HG03066 (cell line): Measurements from ENCODE around the gene MIDN.
A peak's percentile ranks its signal among the peaks of the same experiment; 100 is the strongest.

ENCODE experiments used
- ATAC-seq: cut with Tn5 transposase; IDR thresholded peaks from one replicate; pipeline ENCODE4 v1.9.1; 2021; ENCODE audit warnings: low read depth; ENCODE audit not compliant: unreplicated experiment

MIDN gene

DNA sequence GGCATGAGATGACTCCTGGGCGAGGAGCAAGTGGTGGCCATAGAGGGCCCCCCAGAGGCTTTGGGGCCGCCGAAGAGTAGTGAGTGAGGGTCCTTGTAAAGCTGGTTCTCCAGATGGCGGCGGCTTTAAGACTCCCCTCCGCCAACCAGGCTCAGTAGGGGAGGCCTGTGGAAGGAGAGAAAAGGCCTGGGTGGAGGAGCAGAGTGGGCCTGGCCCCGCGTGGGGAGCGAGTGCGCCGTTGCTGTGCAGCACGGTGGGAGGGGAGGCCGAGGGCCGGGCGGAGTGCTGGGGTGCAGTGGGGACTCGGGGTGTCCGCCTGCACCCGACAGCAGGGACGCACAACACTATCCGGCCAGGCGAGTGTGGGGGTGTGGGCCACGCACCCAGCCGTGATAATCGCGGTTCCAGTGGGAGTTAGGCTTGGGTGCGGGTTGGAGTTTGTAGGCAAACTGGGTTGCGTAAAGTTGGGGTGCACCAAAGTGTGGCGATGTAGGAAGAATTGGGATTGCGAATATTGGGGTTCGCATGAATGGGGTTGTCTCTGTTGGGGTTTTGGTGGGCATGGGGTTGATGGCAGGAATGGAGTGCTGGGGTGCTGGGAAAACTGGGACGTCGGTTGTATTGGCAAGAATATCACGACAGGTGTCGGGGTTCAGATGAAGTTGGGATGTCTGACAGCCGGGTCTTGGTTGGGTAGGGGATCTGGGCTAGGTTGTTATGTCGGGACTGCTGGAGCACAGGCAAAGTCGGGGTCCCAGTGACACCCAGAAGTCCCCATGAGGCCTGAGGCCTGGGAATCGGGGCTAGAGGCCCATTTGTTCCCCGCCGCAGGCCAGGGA lies 20.1 kb downstream of the MIDN start:
- no peak for ATAC-seq

- ATAC-seq = peak; percentile 39
Measured at GRCh38 chr19:1269065-1269477, 20.7 kb downstream of the MIDN start, which contains the start of gene CIRBP. TSS of gene CIRBP (plus strand) at chr19:1269332. CDS start at chr19:1270934, 1,602 bp downstream.

DNA sequence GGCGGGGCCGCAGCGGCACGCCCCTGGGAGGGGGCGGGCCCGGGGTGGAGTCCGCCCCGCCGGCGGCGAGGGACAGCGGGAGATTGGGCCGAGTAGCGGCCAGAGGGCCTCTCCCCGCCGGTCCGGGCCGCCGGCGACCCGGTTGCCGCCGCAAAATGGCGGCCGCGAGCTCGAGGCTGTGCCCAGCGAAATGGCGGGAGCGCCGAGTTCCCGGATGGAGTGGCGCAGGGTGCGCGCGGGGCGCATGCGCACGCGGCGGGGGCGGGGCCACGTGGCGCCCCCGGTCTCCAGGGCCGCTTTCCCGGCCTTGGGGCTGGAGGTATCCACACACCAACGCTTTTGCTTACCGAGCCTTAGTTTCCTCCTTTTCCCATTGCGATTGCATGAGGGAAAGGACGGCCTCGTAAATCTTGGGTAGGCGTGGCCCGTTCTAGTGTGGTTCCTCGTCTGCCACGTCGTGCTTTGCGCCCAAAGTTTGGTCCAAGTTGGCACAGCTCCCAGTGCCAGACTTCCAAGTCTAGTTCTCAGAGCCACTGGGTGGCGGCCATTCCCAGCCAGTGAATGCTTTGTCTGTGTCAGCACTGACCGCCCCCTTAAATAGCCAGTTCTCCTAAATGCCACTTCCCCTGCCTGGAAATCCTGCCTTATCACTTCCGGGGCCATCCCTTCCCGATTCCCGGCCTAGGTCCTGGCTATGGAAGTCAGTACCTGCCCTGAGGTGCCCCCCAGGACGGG lies 21.3 kb downstream of the MIDN start:
- ATAC-seq = peak; percentile 13

DNA sequence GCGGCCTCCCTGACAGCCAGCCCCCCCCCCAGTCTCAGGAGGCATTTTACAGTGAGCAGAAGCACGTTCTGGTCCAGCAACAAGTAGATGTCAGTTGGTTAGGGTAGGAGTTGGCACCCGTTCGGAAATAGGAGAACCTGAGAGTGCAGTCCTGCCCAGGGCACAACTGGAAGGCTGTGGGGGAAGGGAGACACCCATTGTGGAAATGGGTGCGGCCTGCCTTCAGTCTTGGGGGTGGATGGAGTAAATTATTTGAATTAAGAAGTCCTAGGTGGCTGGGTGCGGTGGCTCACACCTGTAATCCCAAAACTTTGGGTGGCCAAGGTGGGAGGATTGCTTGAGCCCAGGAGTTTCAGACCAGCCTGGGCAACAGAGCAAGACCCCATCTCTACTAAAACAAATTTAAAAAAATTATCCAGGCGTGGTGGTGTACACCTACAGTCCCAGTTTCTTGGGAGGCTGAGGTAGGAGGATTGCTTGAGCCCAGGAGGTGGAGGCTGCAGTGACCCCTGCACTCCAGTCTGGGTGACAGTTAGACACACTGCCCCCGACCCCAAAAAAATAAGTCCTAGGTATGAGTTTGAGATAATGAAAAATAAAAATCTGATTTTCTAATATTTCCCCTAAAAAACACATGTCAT lies 21.9 kb downstream of the MIDN start:
- ATAC-seq = no peak

DNA sequence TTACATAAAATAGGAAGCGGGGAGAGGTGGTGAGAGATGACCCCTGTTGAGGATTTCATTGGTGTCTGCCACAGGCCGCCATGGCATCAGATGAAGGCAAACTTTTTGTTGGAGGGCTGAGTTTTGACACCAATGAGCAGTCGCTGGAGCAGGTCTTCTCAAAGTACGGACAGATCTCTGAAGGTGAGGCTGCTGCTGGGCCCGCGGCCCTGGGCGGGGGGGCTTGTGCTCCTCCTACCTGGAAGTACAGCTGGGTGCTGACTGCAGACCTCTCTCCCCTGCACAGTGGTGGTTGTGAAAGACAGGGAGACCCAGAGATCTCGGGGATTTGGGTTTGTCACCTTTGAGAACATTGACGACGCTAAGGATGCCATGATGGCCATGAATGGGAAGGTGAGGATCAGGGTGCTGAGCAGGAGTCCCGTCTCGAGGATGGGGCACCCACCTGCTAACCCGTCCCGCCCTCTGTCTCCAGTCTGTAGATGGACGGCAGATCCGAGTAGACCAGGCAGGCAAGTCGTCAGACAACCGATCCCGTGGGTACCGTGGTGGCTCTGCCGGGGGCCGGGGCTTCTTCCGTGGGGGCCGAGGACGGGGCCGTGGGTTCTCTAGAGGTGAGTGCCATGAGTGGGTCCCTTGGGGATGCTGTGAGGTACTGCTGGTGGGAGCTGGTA lies 22.6 kb downstream of the MIDN start:
- ATAC-seq = no peak

GRCh38 chr19:1271528-1272422 lies 23.4 kb downstream of the MIDN start:
- no peak for ATAC-seq

GRCh38 chr19:1272423-1273262 lies 24.3 kb downstream of the MIDN start:
- no peak for ATAC-seq

- ATAC-seq = no peak
Measured at GRCh38 chr19:1273263-1274041, 25.1 kb downstream of the MIDN start.

GRCh38 chr19:1274081-1274851 lies 25.9 kb downstream of the MIDN start:
- ATAC-seq = no peak

GRCh38 chr19:1274852-1275259 lies 26.5 kb downstream of the MIDN start:
- ATAC-seq = no peak

GRCh38 chr19:1275260-1275975 lies 27.0 kb downstream of the MIDN start, which contains the start of gene FAM174C:
TSS of gene FAM174C (plus strand) at chr19:1275530. CDS start at chr19:1275550, 20 bp downstream.
- peak; percentile 66 for ATAC-seq

DNA sequence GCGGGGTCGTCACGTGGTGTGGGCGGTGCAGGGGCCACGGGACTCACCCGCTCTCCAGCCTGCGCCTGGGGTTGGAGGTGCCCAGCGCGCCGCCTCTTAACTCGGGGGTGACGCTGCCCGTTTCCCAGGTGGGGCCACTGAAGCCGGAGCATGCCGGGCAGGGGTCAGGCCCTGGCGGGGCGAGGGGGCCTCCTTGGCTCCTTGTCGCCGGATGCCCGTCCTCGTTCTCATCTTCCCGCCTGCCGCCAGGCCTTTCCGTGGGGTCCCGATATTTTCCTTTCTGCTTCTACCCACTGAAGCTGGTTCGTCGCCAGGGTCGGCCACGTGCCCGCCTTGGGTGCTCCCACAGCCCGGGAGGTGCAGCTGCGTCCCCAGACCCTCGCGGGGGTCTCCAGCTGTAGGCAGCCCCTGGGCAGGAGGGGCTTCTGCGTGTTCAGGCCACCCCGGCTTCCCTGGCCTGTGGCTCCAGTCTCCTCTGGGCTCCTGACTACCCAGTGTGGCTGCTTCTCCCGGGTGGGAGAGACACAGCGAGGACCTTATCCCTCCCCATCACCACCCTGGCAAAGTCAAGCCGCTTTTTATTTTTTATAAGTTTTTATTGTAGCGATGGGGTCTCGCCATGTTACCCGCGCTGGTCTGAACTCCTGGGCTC lies 27.7 kb downstream of the MIDN start:
- no peak for ATAC-seq

DNA sequence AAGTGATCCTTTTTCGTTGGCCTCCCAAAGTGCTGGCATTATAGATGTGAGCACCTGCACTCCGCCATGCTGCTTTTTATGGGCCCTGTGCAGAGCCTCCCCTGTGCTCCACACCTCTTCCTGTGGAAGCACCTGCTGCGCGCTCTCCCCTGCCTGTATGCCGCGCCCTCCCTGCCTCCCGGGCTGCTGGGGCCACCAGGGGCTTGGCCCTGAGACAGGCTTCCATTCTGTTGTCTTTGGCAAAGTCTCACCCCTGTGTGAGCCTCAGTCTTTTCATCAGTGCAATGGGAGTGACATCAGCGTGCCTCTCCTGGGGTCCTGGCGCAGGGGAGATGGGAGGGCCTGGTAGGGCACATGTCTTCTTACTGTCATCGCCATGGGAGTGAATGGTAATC lies 28.2 kb downstream of the MIDN start:
- ATAC-seq = no peak

GRCh38 chr19:1277061-1277460 lies 28.7 kb downstream of the MIDN start:
- no peak for ATAC-seq

DNA sequence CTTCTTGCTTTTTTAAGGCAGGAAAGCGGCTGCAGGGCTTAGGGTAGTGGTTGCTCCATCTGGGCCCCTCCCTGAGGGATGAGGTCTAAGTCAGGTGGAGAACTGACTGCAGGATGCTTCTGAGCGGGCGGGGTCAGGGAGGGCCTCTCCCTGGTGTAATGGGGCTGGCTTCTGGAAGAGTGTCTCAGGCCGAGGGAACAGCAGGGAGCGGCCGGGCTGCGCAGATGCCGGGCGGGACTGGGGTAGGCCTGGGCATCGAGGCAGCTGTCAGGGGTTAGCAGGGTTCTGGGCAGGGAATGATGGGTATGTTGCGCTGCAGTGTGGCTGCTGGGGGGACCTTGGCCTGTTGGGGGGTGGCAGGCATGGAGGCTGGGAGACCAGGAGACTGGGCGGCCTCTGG lies 29.7 kb downstream of the MIDN start:
- ATAC-seq = no peak
